ENCODE data around the gene CACNA2D1. TPM values are rescaled to one million over a fixed set of nuclear protein-coding genes. Genes with fewer than 3 reads are reported as not detected.

CACNA2D1 gene
- polyA plus RNA-seq, 1 experiment, result 19.5 TPM

GRCh38 chr7:82396343-82396742 lies 47.2 kb downstream of the CACNA2D1 start:
- ChIA-PET CTCF (interaction anchor here (1.3 kb wide), 1 partner anchor 9 kb away, joined by 4 read pairs; no protein-coding TSS in a partner anchor), POLR2A (no interaction called here)
- no peak for DNase-seq (ENCODE audit: low read depth, low spot score)
- no peaks in the 10 kb centered on the region for H3K27me3 ChIP-seq (ENCODE audit: control insufficient read depth, insufficient read depth, low read length)
- H3K9me3 ChIP-seq (ENCODE audit: control insufficient read depth, insufficient read depth, low read length), result peaks cover 3% of the 10 kb centered on the region; the same call in 1 of the 2 replicates
- no peak overlapping the region for H3K4me3 ChIP-seq (ENCODE audit: low read depth, low read length)
- TF ChIP-seq, protein P1, sequence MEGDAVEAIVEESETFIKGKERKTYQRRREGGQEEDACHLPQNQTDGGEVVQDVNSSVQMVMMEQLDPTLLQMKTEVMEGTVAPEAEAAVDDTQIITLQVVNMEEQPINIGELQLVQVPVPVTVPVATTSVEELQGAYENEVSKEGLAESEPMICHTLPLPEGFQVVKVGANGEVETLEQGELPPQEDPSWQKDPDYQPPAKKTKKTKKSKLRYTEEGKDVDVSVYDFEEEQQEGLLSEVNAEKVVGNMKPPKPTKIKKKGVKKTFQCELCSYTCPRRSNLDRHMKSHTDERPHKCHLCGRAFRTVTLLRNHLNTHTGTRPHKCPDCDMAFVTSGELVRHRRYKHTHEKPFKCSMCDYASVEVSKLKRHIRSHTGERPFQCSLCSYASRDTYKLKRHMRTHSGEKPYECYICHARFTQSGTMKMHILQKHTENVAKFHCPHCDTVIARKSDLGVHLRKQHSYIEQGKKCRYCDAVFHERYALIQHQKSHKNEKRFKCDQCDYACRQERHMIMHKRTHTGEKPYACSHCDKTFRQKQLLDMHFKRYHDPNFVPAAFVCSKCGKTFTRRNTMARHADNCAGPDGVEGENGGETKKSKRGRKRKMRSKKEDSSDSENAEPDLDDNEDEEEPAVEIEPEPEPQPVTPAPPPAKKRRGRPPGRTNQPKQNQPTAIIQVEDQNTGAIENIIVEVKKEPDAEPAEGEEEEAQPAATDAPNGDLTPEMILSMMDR (IDR thresholded peaks at IDR 0.05; ENCODE audit: low read depth, low read length), result no peak
- H3K27ac ChIP-seq (ENCODE audit: low read depth, low read length), result no peak overlapping the region

GRCh38 chr7:82395147-82395546 lies 48.4 kb downstream of the CACNA2D1 start:
- ChIA-PET POLR2A (no interaction called here), CTCF (no interaction called here)
- DNase-seq (ENCODE audit: low read depth, low spot score), result no peak
- no peaks in the 10 kb centered on the region for H3K27me3 ChIP-seq (ENCODE audit: control insufficient read depth, insufficient read depth, low read length)
- TF ChIP-seq, protein P1 (IDR thresholded peaks at IDR 0.05; ENCODE audit: low read depth, low read length), result no peak
- H3K27ac ChIP-seq (ENCODE audit: low read depth, low read length), result no peak overlapping the region
- H3K4me3 ChIP-seq (ENCODE audit: low read depth, low read length), result no peak overlapping the region
- H3K9me3 ChIP-seq (ENCODE audit: control insufficient read depth, insufficient read depth, low read length), result peaks cover 3% of the 10 kb centered on the region; the same call in 1 of the 2 replicates

DNA sequence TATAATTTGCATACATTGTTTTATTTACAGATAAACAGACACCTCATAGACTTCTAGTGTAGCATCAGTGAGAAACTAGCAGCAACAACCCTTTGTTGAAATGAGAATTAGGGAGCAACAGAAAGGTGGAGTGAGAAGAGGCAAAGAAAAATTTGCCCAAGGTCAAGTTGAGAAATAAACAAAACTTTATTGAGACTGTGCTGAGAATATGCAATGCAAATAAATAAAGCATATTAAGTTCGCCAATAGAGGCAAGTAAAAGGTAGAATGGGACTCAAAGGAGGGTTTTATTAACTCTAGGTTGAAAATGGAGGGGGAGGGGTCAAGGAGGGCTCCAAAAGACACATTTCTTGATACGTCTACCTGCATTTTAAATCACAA lies 49.7 kb downstream of the CACNA2D1 start:
- H3K27me3 ChIP-seq (ENCODE audit: control insufficient read depth, insufficient read depth, low read length), result no peaks in the 10 kb centered on the region
- H3K4me3 ChIP-seq (ENCODE audit: low read depth, low read length), result no peak overlapping the region
- no peak overlapping the region for H3K27ac ChIP-seq (ENCODE audit: low read depth, low read length)
- H3K9me3 ChIP-seq (ENCODE audit: control insufficient read depth, insufficient read depth, low read length), result peaks cover 3% of the 10 kb centered on the region; the same call in 1 of the 2 replicates
- POLR2A ChIA-PET, result no interaction called here
- CTCF ChIA-PET, result interaction anchor here (0.7 kb wide), 1 partner anchor 171 kb away, joined by 4 read pairs; no protein-coding TSS in a partner anchor
- DNase-seq (ENCODE audit: low read depth, low spot score), result no peak
- TF ChIP-seq, protein P1 (IDR thresholded peaks at IDR 0.05; ENCODE audit: low read depth, low read length), result no peak

GRCh38 chr7:82393076-82393839 lies 50.3 kb downstream of the CACNA2D1 start:
- TF ChIP-seq, protein P1 (IDR thresholded peaks at IDR 0.05; ENCODE audit: low read depth, low read length), result no peak
- no peak overlapping the region for H3K27ac ChIP-seq (ENCODE audit: low read depth, low read length)
- H3K9me3 ChIP-seq (ENCODE audit: control insufficient read depth, insufficient read depth, low read length), result peaks cover 3% of the 10 kb centered on the region; the same call in 1 of the 2 replicates
- ChIA-PET POLR2A (no interaction called here), CTCF (no interaction called here)
- no peak for DNase-seq (ENCODE audit: low read depth, low spot score)
- H3K4me3 ChIP-seq (ENCODE audit: low read depth, low read length), result no peak overlapping the region
- H3K27me3 ChIP-seq (ENCODE audit: control insufficient read depth, insufficient read depth, low read length), result no peaks in the 10 kb centered on the region

GRCh38 chr7:82390936-82391335 lies 52.6 kb downstream of the CACNA2D1 start:
- ChIA-PET CTCF (interaction anchor here (0.7 to 1.4 kb wide), 2 partner anchors 12 to 330 kb away, joined by 3 to 4 read pairs; no protein-coding TSS in a partner anchor), POLR2A (no interaction called here)
- H3K4me3 ChIP-seq (ENCODE audit: low read depth, low read length), result no peak overlapping the region
- H3K27me3 ChIP-seq (ENCODE audit: control insufficient read depth, insufficient read depth, low read length), result no peaks in the 10 kb centered on the region
- no peak overlapping the region for H3K27ac ChIP-seq (ENCODE audit: low read depth, low read length)
- no peak for DNase-seq (ENCODE audit: low read depth, low spot score)
- TF ChIP-seq, protein P1 (IDR thresholded peaks at IDR 0.05; ENCODE audit: low read depth, low read length), result no peak
- peaks cover 3% of the 10 kb centered on the region; the same call in 1 of the 2 replicates for H3K9me3 ChIP-seq (ENCODE audit: control insufficient read depth, insufficient read depth, low read length)
